DOHH2 (cell line): Measurements from ENCODE around the gene GTF2F1.

Experiments
- EZH2phosphoT487 ChIP-seq: fragments of 200-600 bp; sonication (generic); IDR thresholded peaks from 2 replicates; pipeline ENCODE4 v1.6.1; 2017; ENCODE audit warnings: borderline replicate concordance, mild to moderate bottlenecking, antibody characterized with exemption, low read length, moderate library complexity, mixed read lengths
- TF ChIP-seq, protein P1 (sequence below): fragments of 200-600 bp; sonication (generic); IDR thresholded peaks from one replicate; pipeline ENCODE4 v1.5.1; 2014; ENCODE audit warnings: antibody characterized with exemption, mild to moderate bottlenecking, low read depth, low read length; ENCODE audit not compliant: poor library complexity, severe bottlenecking

DNA sequence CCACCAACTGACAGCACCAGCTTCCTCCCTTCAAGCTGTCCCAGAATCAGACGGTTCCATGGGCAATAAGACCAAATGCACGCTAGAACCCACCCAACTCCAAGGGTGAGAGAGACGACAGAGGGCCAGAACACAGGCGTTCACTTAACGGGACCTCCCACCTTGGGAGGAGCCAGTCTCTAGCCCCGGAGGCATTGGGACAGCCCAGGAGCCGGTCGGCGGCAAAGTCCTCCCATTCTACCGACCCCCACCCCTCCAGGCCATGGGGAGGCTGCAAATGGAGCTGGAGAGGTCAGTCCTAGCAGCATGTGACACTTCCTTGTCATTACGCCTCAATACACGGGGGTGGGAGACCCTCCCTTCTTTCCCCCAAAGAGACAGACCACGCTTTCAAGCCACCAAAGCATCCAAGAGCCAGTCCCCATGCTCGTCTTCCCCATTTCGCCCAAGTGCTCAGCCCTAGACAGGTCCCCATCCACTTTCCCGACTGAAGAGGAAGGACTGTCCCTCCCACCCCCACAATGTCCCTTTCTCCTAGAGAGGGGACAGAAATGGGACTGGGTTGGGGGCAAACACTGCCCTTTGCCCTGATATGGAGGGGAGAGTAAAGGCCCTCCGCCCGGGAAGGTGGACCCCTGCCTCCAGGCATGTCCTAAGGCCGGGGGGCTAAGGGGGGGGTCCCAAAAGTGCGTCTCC is 30.7 kb upstream of the GTF2F1 start:
- TF ChIP-seq, protein P1, sequence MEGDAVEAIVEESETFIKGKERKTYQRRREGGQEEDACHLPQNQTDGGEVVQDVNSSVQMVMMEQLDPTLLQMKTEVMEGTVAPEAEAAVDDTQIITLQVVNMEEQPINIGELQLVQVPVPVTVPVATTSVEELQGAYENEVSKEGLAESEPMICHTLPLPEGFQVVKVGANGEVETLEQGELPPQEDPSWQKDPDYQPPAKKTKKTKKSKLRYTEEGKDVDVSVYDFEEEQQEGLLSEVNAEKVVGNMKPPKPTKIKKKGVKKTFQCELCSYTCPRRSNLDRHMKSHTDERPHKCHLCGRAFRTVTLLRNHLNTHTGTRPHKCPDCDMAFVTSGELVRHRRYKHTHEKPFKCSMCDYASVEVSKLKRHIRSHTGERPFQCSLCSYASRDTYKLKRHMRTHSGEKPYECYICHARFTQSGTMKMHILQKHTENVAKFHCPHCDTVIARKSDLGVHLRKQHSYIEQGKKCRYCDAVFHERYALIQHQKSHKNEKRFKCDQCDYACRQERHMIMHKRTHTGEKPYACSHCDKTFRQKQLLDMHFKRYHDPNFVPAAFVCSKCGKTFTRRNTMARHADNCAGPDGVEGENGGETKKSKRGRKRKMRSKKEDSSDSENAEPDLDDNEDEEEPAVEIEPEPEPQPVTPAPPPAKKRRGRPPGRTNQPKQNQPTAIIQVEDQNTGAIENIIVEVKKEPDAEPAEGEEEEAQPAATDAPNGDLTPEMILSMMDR, result no peak
- TF ChIP-seq EZH2phosphoT487, result no peak
